H9 (cell line): ENCODE measurements around the gene CFHR5. TPM values are rescaled to one million over a fixed set of nuclear protein-coding genes. Genes with fewer than 3 reads are reported as not detected.

Experiments used
- DNase-seq: peaks from one replicate; pipeline ENCODE4 v3.0.0-alpha.2; 2017
- H2AFZ ChIP-seq: one replicate; pipeline ENCODE4 v1.6.1; 2013; ENCODE audit warnings: mild to moderate bottlenecking, low read length, control low read depth, moderate library complexity
- H2AK5ac ChIP-seq: 2 replicates; pipeline ENCODE4 v1.6.1; 2013; ENCODE audit warnings: low read length, control low read depth, mixed read lengths; ENCODE audit not compliant: insufficient read length
- H2BK120ac ChIP-seq: one replicate; pipeline ENCODE4 v1.6.1; 2013; ENCODE audit warnings: low read depth, mild to moderate bottlenecking, low read length, control low read depth, inconsistent platforms; ENCODE audit not compliant: poor library complexity, severe bottlenecking
- H2BK12ac ChIP-seq: 2 replicates; pipeline ENCODE4 v1.6.1; 2013; ENCODE audit warnings: low read length, control low read depth, mixed read lengths, low read depth; ENCODE audit not compliant: insufficient read length
- H2BK15ac ChIP-seq: 2 replicates; pipeline ENCODE4 v1.6.1; 2013; ENCODE audit warnings: low read depth, low read length, control low read depth
- H2BK20ac ChIP-seq: one replicate; pipeline ENCODE4 v1.6.1; 2013; ENCODE audit warnings: low read depth, mild to moderate bottlenecking, low read length, control low read depth, inconsistent platforms; ENCODE audit not compliant: poor library complexity, severe bottlenecking
- H2BK5ac ChIP-seq: 2 replicates; pipeline ENCODE4 v1.6.1; 2013; ENCODE audit warnings: low read length, control low read depth, mixed read lengths; ENCODE audit not compliant: insufficient read length
- H3K14ac ChIP-seq: 2 replicates; pipeline ENCODE4 v1.6.1; 2013; ENCODE audit warnings: low read length, control low read depth; ENCODE audit not compliant: insufficient read depth
- H3K18ac ChIP-seq: 2 replicates; pipeline ENCODE4 v1.6.1; 2013; ENCODE audit warnings: low read depth, mild to moderate bottlenecking, mixed read lengths, low read length, control low read depth; ENCODE audit not compliant: insufficient read length
- H3K23ac ChIP-seq: 2 replicates; pipeline ENCODE4 v1.6.1; 2013; ENCODE audit warnings: low read length, control low read depth, mixed read lengths, low read depth; ENCODE audit not compliant: insufficient read length
- H3K23me2 ChIP-seq: 2 replicates; pipeline ENCODE4 v1.6.1; 2013; ENCODE audit warnings: low read depth, mild to moderate bottlenecking, mixed read lengths, low read length, control low read depth; ENCODE audit not compliant: insufficient read length, poor library complexity, severe bottlenecking
- H3K27ac ChIP-seq: 2 replicates; pipeline ENCODE4 v1.5.1; 2013; ENCODE audit warnings: low read length, control low read depth, mixed read lengths, low read depth; ENCODE audit not compliant: insufficient read length
- H3K27me3 ChIP-seq: 2 replicates; pipeline ENCODE4 v1.6.1; 2013; ENCODE audit warnings: low read length, control low read depth, inconsistent platforms; ENCODE audit not compliant: insufficient read depth
- H3K4ac ChIP-seq: 2 replicates; pipeline ENCODE4 v1.6.1; 2013; ENCODE audit warnings: low read depth, mild to moderate bottlenecking, control low read depth, inconsistent platforms, low read length, moderate library complexity
- H3K4me1 ChIP-seq: 2 replicates; pipeline ENCODE4 v1.6.1; 2013; ENCODE audit warnings: low read length, control low read depth, inconsistent platforms; ENCODE audit not compliant: insufficient read depth
- H3K4me2 ChIP-seq: 2 replicates; pipeline ENCODE4 v1.6.1; 2013; ENCODE audit warnings: low read length, control low read depth, mixed read lengths; ENCODE audit not compliant: insufficient read length, insufficient read depth
- H3K56ac ChIP-seq: 2 replicates; pipeline ENCODE4 v1.6.1; 2013; ENCODE audit warnings: low read depth, mild to moderate bottlenecking, mixed read lengths, low read length, control low read depth; ENCODE audit not compliant: insufficient read length
- H3K79me1 ChIP-seq: 2 replicates; pipeline ENCODE4 v1.6.1; 2013; ENCODE audit warnings: low read depth, mild to moderate bottlenecking, moderate library complexity, low read length, control low read depth, inconsistent platforms; ENCODE audit not compliant: insufficient read depth, poor library complexity, severe bottlenecking
- H3K79me2 ChIP-seq: 2 replicates; pipeline ENCODE4 v1.6.1; 2013; ENCODE audit warnings: low read length, control low read depth, inconsistent platforms; ENCODE audit not compliant: insufficient read depth
- H3K9ac ChIP-seq: 2 replicates; pipeline ENCODE4 v1.6.1; 2013; ENCODE audit warnings: low read length, control low read depth, mixed read lengths; ENCODE audit not compliant: insufficient read length; ENCODE audit errors: extremely low read depth
- H3K9me3 ChIP-seq: one replicate; pipeline ENCODE4 v1.6.1; 2013; ENCODE audit warnings: low read depth, low read length, inconsistent platforms; ENCODE audit not compliant: control insufficient read depth
- H3T11ph ChIP-seq: one replicate; pipeline ENCODE4 v1.6.1; 2013; ENCODE audit warnings: mild to moderate bottlenecking, low read length, control low read depth, inconsistent platforms
- H4K20me1 ChIP-seq: one replicate; pipeline ENCODE4 v1.6.1; 2013; ENCODE audit not compliant: control insufficient read depth, insufficient read length, insufficient read depth
- H4K5ac ChIP-seq: 2 replicates; pipeline ENCODE4 v1.6.1; 2013; ENCODE audit warnings: low read depth, mild to moderate bottlenecking, mixed read lengths, low read length, control low read depth; ENCODE audit not compliant: insufficient read length
- H4K8ac ChIP-seq: replicated peaks from 2 replicates; pipeline ENCODE4 v1.6.1; 2013; ENCODE audit warnings: low read length, control low read depth, mixed read lengths, low read depth; ENCODE audit not compliant: insufficient read length
- H4K91ac ChIP-seq: 2 replicates; pipeline ENCODE4 v1.6.1; 2013; ENCODE audit warnings: low read depth, mild to moderate bottlenecking, moderate library complexity, mixed read lengths, low read length, control low read depth; ENCODE audit not compliant: insufficient read length
- H3K27ac Mint-ChIP-seq, 3 experiments: 2 replicates in 2 of 3; 3 replicates in 1 of 3; pipeline ENCODE4 v1.8.0; 2020 to 2021; ENCODE audit warnings: mixed read lengths in 3 of 3, mild to moderate bottlenecking in 1 of 3, moderate library complexity in 1 of 3
- H3K27me3 Mint-ChIP-seq: 2 replicates; pipeline ENCODE4 v1.8.0; 2021; ENCODE audit warnings: low read depth, mild to moderate bottlenecking, moderate library complexity, mixed read lengths
- H3K36me3 Mint-ChIP-seq, 3 experiments: 2 replicates in 2 of 3; 3 replicates in 1 of 3; pipeline ENCODE4 v1.8.0; 2020 to 2021; ENCODE audit warnings: low read depth in 3 of 3, mixed read lengths in 3 of 3; ENCODE audit not compliant: insufficient read depth in 1 of 3
- H3K4me1 Mint-ChIP-seq, 2 experiments: 2 replicates each; pipeline ENCODE4 v1.8.0; 2020; ENCODE audit warnings: mixed read lengths in 2 of 2
- H3K4me3 Mint-ChIP-seq, 2 experiments: 2 replicates in 1 of 2; 3 replicates in 1 of 2; pipeline ENCODE4 v1.8.0; 2020 to 2021; ENCODE audit warnings: mild to moderate bottlenecking in 2 of 2, mixed read lengths in 2 of 2, moderate library complexity in 1 of 2
- H3K9me3 Mint-ChIP-seq, 2 experiments: 2 replicates in 1 of 2; 3 replicates in 1 of 2; pipeline ENCODE4 v1.8.0; 2020; ENCODE audit warnings: mild to moderate bottlenecking in 2 of 2, mixed read lengths in 2 of 2, moderate library complexity in 1 of 2
- WGBS: extraction: QIAGEN DNeasy Blood & Tissue Kit; methylation state at CpG from one replicate; pipeline ENCODE4 v1.1.7; 2013; ENCODE audit warnings: missing lambda C conversion rate, low lambda C conversion rate, mixed read lengths; ENCODE audit not compliant: insufficient read length; ENCODE audit errors: extremely low coverage; 5-methylcytosine and 5-hydroxymethylcytosine counted together
- total RNA-seq: library from RNA; stranded (reverse); gene quantifications from 2 replicates; pipeline ENCODE4 v1.2.1, GENCODE V29; 2021
- TF ChIP-seq, protein P1 (sequence below): fragments of 200-600 bp; sonication (generic); conservative IDR thresholded peaks from 3 replicates; pipeline ENCODE4 v1.8.0; 2021; ENCODE audit warnings: antibody characterized with exemption, mild to moderate bottlenecking

Gene CFHR5
- total RNA-seq, 1 experiment from 2014 or later, result not detected

DNA sequence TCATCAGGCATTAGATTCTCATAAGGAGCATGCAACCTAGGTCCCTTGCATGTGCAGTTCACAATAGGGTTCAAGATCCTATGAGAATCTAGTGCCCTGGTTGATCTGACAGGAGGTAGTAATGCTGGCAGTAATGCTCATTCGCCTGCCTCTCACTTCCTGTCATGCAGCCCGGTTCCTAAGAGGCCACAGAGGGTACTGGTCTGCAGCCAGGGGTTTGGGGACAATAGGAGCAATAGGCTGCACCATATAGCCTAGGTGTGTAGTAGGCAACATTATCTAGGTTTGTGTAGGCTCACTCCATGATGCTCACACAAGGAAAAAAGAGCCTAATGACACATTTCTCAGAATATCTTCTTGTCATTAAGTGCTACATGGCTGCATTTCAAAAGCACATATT is 25.8 kb downstream of the CFHR5 start:
- Histone ChIP-seq H2AFZ (no peak overlapping the region), H3K4ac (no peak overlapping the region), H3K79me2 (no peaks in the 10 kb centered on the region), H3K27ac (no peak overlapping the region), H3K4me1 (no peaks in the 10 kb centered on the region), H2BK5ac (no peak overlapping the region), H4K91ac (no peak overlapping the region), H3T11ph (no peak overlapping the region), H2BK15ac (no peak overlapping the region), H3K56ac (no peak overlapping the region), H4K5ac (no peak overlapping the region), H3K23me2 (no peaks in the 10 kb centered on the region), H2BK20ac (no peak overlapping the region), H4K8ac (no peak overlapping the region), H3K18ac (no peak overlapping the region), H2BK12ac (no peak overlapping the region), H2AK5ac (no peak overlapping the region), H4K20me1 (no peaks in the 10 kb centered on the region), H3K79me1 (no peaks in the 10 kb centered on the region), H3K14ac (no peak overlapping the region), H3K9me3 (no peaks in the 10 kb centered on the region), H2BK120ac (no peak overlapping the region), H3K9ac (no peak overlapping the region), H3K4me2 (no peak overlapping the region), H3K27me3 (no peaks in the 10 kb centered on the region), H3K23ac (no peak overlapping the region)
- Mint-ChIP-seq H3K4me1 (no peaks in the 10 kb centered on the region), H3K4me3 (no peak overlapping the region), H3K27ac (no peak overlapping the region), H3K9me3 (no peaks in the 10 kb centered on the region; a peak in 1 of 5 replicates), H3K36me3 (no peaks in the 10 kb centered on the region; a peak in 1 of 7 replicates), H3K27me3 (no peaks in the 10 kb centered on the region)
- no CpG with 5 or more reads among the region's 2 CpGs for WGBS
- TF ChIP-seq, protein P1, sequence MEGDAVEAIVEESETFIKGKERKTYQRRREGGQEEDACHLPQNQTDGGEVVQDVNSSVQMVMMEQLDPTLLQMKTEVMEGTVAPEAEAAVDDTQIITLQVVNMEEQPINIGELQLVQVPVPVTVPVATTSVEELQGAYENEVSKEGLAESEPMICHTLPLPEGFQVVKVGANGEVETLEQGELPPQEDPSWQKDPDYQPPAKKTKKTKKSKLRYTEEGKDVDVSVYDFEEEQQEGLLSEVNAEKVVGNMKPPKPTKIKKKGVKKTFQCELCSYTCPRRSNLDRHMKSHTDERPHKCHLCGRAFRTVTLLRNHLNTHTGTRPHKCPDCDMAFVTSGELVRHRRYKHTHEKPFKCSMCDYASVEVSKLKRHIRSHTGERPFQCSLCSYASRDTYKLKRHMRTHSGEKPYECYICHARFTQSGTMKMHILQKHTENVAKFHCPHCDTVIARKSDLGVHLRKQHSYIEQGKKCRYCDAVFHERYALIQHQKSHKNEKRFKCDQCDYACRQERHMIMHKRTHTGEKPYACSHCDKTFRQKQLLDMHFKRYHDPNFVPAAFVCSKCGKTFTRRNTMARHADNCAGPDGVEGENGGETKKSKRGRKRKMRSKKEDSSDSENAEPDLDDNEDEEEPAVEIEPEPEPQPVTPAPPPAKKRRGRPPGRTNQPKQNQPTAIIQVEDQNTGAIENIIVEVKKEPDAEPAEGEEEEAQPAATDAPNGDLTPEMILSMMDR, result no peak
- DNase-seq, result no peak
